ENCODE results near the gene NUTM2D.
A peak's percentile ranks its signal among the peaks of the same experiment; 100 is the strongest.
"Not testable (repeated sequence)": the region's sequence is repeated elsewhere in the genome, so short reads cannot be mapped to it uniquely, and the experiment has no call there.

The NUTM2D gene

GRCh38 chr10:87374091-87374490 is 16.5 kb downstream of the NUTM2D start:
- H3K9me3 ChIP-seq (ENCODE audit: insufficient read depth, low read length, severe bottlenecking); H3K36me3 ChIP-seq (ENCODE audit: insufficient read depth, low read length); H3K4me1 ChIP-seq (ENCODE audit: insufficient read depth, low read length); H3K4me3 ChIP-seq (ENCODE audit: low read depth in 1 of 2, low read length in 2 of 2); H3K79me2 ChIP-seq (ENCODE audit: insufficient read depth, low read length); ATAC-seq (ENCODE audit: insufficient read depth, low read depth); H3K4me2 ChIP-seq (ENCODE audit: insufficient read depth, low read length); H3K27ac ChIP-seq (ENCODE audit: low read length); H2AFZ ChIP-seq (ENCODE audit: low read depth, low read length); DNase-seq; H4K20me1 ChIP-seq (ENCODE audit: insufficient read depth, low read length); H3K27me3 ChIP-seq (ENCODE audit: insufficient read depth, low read length, poor library complexity); H3K9ac ChIP-seq (ENCODE audit: low read depth, low read length): not testable (repeated sequence)

- H3K27ac ChIP-seq (ENCODE audit: low read length); H3K9me3 ChIP-seq (ENCODE audit: insufficient read depth, low read length, severe bottlenecking); H3K79me2 ChIP-seq (ENCODE audit: insufficient read depth, low read length); H3K27me3 ChIP-seq (ENCODE audit: insufficient read depth, low read length, poor library complexity); H3K4me3 ChIP-seq (ENCODE audit: low read depth in 1 of 2, low read length in 2 of 2); H4K20me1 ChIP-seq (ENCODE audit: insufficient read depth, low read length); H3K4me2 ChIP-seq (ENCODE audit: insufficient read depth, low read length); H3K36me3 ChIP-seq (ENCODE audit: insufficient read depth, low read length); H2AFZ ChIP-seq (ENCODE audit: low read depth, low read length); DNase-seq; H3K9ac ChIP-seq (ENCODE audit: low read depth, low read length); H3K4me1 ChIP-seq (ENCODE audit: insufficient read depth, low read length): not testable (repeated sequence)
- peak; percentile 58; the same call in 1 of the 3 replicates for ATAC-seq (ENCODE audit: insufficient read depth, low read depth)
These were observed 21.6 kb downstream of the NUTM2D start for GRCh38 chr10:87379115-87379514.

- DNase-seq; H4K20me1 ChIP-seq (ENCODE audit: insufficient read depth, low read length); H3K9me3 ChIP-seq (ENCODE audit: insufficient read depth, low read length, severe bottlenecking); H3K4me1 ChIP-seq (ENCODE audit: insufficient read depth, low read length); H3K9ac ChIP-seq (ENCODE audit: low read depth, low read length); ATAC-seq (ENCODE audit: insufficient read depth, low read depth); H3K27ac ChIP-seq (ENCODE audit: low read length); H3K4me2 ChIP-seq (ENCODE audit: insufficient read depth, low read length); H3K79me2 ChIP-seq (ENCODE audit: insufficient read depth, low read length); H2AFZ ChIP-seq (ENCODE audit: low read depth, low read length); H3K36me3 ChIP-seq (ENCODE audit: insufficient read depth, low read length); H3K4me3 ChIP-seq (ENCODE audit: low read depth in 1 of 2, low read length in 2 of 2); H3K27me3 ChIP-seq (ENCODE audit: insufficient read depth, low read length, poor library complexity): not testable (repeated sequence)
These were observed 25.8 kb downstream of the NUTM2D start for GRCh38 chr10:87383149-87383857.

GRCh38 chr10:87384283-87384682 is 26.7 kb downstream of the NUTM2D start:
- H3K27me3 ChIP-seq (ENCODE audit: insufficient read depth, low read length, poor library complexity); H3K9me3 ChIP-seq (ENCODE audit: insufficient read depth, low read length, severe bottlenecking); DNase-seq; H3K36me3 ChIP-seq (ENCODE audit: insufficient read depth, low read length); H3K4me3 ChIP-seq (ENCODE audit: low read depth in 1 of 2, low read length in 2 of 2); ATAC-seq (ENCODE audit: insufficient read depth, low read depth); H4K20me1 ChIP-seq (ENCODE audit: insufficient read depth, low read length); H3K4me2 ChIP-seq (ENCODE audit: insufficient read depth, low read length); H3K27ac ChIP-seq (ENCODE audit: low read length); H2AFZ ChIP-seq (ENCODE audit: low read depth, low read length); H3K79me2 ChIP-seq (ENCODE audit: insufficient read depth, low read length); H3K4me1 ChIP-seq (ENCODE audit: insufficient read depth, low read length); H3K9ac ChIP-seq (ENCODE audit: low read depth, low read length): not testable (repeated sequence)

- H3K36me3 ChIP-seq (ENCODE audit: insufficient read depth, low read length); H3K9me3 ChIP-seq (ENCODE audit: insufficient read depth, low read length, severe bottlenecking); H3K79me2 ChIP-seq (ENCODE audit: insufficient read depth, low read length); H4K20me1 ChIP-seq (ENCODE audit: insufficient read depth, low read length); H2AFZ ChIP-seq (ENCODE audit: low read depth, low read length); H3K4me2 ChIP-seq (ENCODE audit: insufficient read depth, low read length); DNase-seq; H3K4me3 ChIP-seq (ENCODE audit: low read depth in 1 of 2, low read length in 2 of 2); H3K9ac ChIP-seq (ENCODE audit: low read depth, low read length); H3K4me1 ChIP-seq (ENCODE audit: insufficient read depth, low read length); ATAC-seq (ENCODE audit: insufficient read depth, low read depth); H3K27me3 ChIP-seq (ENCODE audit: insufficient read depth, low read length, poor library complexity); H3K27ac ChIP-seq (ENCODE audit: low read length): not testable (repeated sequence)
These were observed 28.3 kb downstream of the NUTM2D start for GRCh38 chr10:87385762-87386360.

GRCh38 chr10:87391360-87391759 is 33.8 kb downstream of the NUTM2D start:
- H3K27me3 ChIP-seq (ENCODE audit: insufficient read depth, low read length, poor library complexity); H3K4me3 ChIP-seq (ENCODE audit: low read depth in 1 of 2, low read length in 2 of 2); H3K27ac ChIP-seq (ENCODE audit: low read length); H4K20me1 ChIP-seq (ENCODE audit: insufficient read depth, low read length); H3K79me2 ChIP-seq (ENCODE audit: insufficient read depth, low read length); H3K9me3 ChIP-seq (ENCODE audit: insufficient read depth, low read length, severe bottlenecking); H2AFZ ChIP-seq (ENCODE audit: low read depth, low read length); H3K9ac ChIP-seq (ENCODE audit: low read depth, low read length); H3K4me1 ChIP-seq (ENCODE audit: insufficient read depth, low read length); DNase-seq; H3K4me2 ChIP-seq (ENCODE audit: insufficient read depth, low read length); ATAC-seq (ENCODE audit: insufficient read depth, low read depth); H3K36me3 ChIP-seq (ENCODE audit: insufficient read depth, low read length): not testable (repeated sequence)

GRCh38 chr10:87396206-87396605 is 38.7 kb downstream of the NUTM2D start:
- H4K20me1 ChIP-seq (ENCODE audit: insufficient read depth, low read length); H3K36me3 ChIP-seq (ENCODE audit: insufficient read depth, low read length); H2AFZ ChIP-seq (ENCODE audit: low read depth, low read length); H3K4me3 ChIP-seq (ENCODE audit: low read depth in 1 of 2, low read length in 2 of 2); H3K9me3 ChIP-seq (ENCODE audit: insufficient read depth, low read length, severe bottlenecking); H3K79me2 ChIP-seq (ENCODE audit: insufficient read depth, low read length); DNase-seq; H3K4me1 ChIP-seq (ENCODE audit: insufficient read depth, low read length); H3K4me2 ChIP-seq (ENCODE audit: insufficient read depth, low read length); H3K27ac ChIP-seq (ENCODE audit: low read length); H3K27me3 ChIP-seq (ENCODE audit: insufficient read depth, low read length, poor library complexity); H3K9ac ChIP-seq (ENCODE audit: low read depth, low read length); ATAC-seq (ENCODE audit: insufficient read depth, low read depth): not testable (repeated sequence)

GRCh38 chr10:87398436-87398835 is 40.9 kb downstream of the NUTM2D start:
- not testable (repeated sequence) for DNase-seq; H3K27me3 ChIP-seq (ENCODE audit: insufficient read depth, low read length, poor library complexity); H3K79me2 ChIP-seq (ENCODE audit: insufficient read depth, low read length); H3K36me3 ChIP-seq (ENCODE audit: insufficient read depth, low read length); ATAC-seq (ENCODE audit: insufficient read depth, low read depth); H2AFZ ChIP-seq (ENCODE audit: low read depth, low read length); H3K9ac ChIP-seq (ENCODE audit: low read depth, low read length); H3K27ac ChIP-seq (ENCODE audit: low read length); H3K4me2 ChIP-seq (ENCODE audit: insufficient read depth, low read length); H4K20me1 ChIP-seq (ENCODE audit: insufficient read depth, low read length); H3K4me1 ChIP-seq (ENCODE audit: insufficient read depth, low read length); H3K4me3 ChIP-seq (ENCODE audit: low read depth in 1 of 2, low read length in 2 of 2); H3K9me3 ChIP-seq (ENCODE audit: insufficient read depth, low read length, severe bottlenecking)
